GM23338 (cell line): ENCODE data around the gene PTH2. TPM values are rescaled to one million over a fixed set of nuclear protein-coding genes. Genes with fewer than 3 reads are reported as not detected.

ENCODE experiments used
- ATAC-seq: fragments of 200-7000 bp; cut with Tn5 transposase; 3 replicates; pipeline ENCODE4 v1.9.1; 2020
- DNase-seq: peaks from one replicate; pipeline ENCODE4 v3.0.0-alpha.2; 2015; ENCODE audit warnings: low spot score
- H2AFZ ChIP-seq: fragments of 200-600 bp; sonication (generic); 2 replicates; pipeline ENCODE4 v1.8.0; 2016; ENCODE audit warnings: antibody characterized with exemption, mild to moderate bottlenecking, moderate library complexity
- H3F3A ChIP-seq: fragments of 200-600 bp; sonication (generic); replicated peaks from 2 replicates; pipeline ENCODE4 v1.8.0; 2017; ENCODE audit warnings: antibody characterized with exemption, mixed run types, low read depth
- H3K27ac ChIP-seq: fragments of 200-600 bp; sonication (generic); 2 replicates; pipeline ENCODE4 v1.6.1; 2016; ENCODE audit warnings: low read depth
- H3K27me3 ChIP-seq: fragments of 200-600 bp; sonication (generic); 2 replicates; pipeline ENCODE4 v1.8.0; 2016; ENCODE audit warnings: mild to moderate bottlenecking, mixed run types, moderate library complexity; ENCODE audit not compliant: insufficient read depth
- H3K36me3 ChIP-seq: fragments of 200-600 bp; sonication (generic); 2 replicates; pipeline ENCODE4 v1.8.0; 2016; ENCODE audit warnings: mild to moderate bottlenecking; ENCODE audit not compliant: insufficient read depth
- H3K4me1 ChIP-seq: fragments of 200-600 bp; sonication (generic); 2 replicates; pipeline ENCODE4 v1.8.0; 2016; ENCODE audit warnings: mild to moderate bottlenecking, moderate library complexity; ENCODE audit not compliant: insufficient read depth
- H3K4me2 ChIP-seq: fragments of 200-600 bp; sonication (generic); 2 replicates; pipeline ENCODE4 v1.7.1; 2017; ENCODE audit warnings: mixed run types
- H3K4me3 ChIP-seq: fragments of 200-600 bp; sonication (generic); 2 replicates; pipeline ENCODE4 v1.6.1; 2016; ENCODE audit warnings: mixed run types
- H3K79me2 ChIP-seq: fragments of 200-600 bp; sonication (generic); replicated peaks from 2 replicates; pipeline ENCODE4 v1.8.0; 2017; ENCODE audit warnings: mild to moderate bottlenecking; ENCODE audit not compliant: insufficient read depth
- H3K9me2 ChIP-seq: fragments of 200-600 bp; sonication (generic); 2 replicates; pipeline ENCODE4 v1.8.0; 2017; ENCODE audit not compliant: insufficient read depth
- H4K20me1 ChIP-seq: fragments of 200-600 bp; sonication (generic); replicated peaks from 2 replicates; pipeline ENCODE4 v1.8.0; 2017; ENCODE audit warnings: mild to moderate bottlenecking; ENCODE audit not compliant: insufficient read depth
- H3K27ac Mint-ChIP-seq: 2 replicates; pipeline ENCODE4 v1.8.0; 2020; ENCODE audit warnings: inconsistent platforms, mild to moderate bottlenecking, moderate library complexity, mixed read lengths
- H3K27me3 Mint-ChIP-seq: 3 replicates; pipeline ENCODE4 v1.8.0; 2022; ENCODE audit warnings: low read depth, mild to moderate bottlenecking, moderate library complexity, mixed read lengths, inconsistent platforms; ENCODE audit not compliant: insufficient read depth, poor library complexity
- H3K36me3 Mint-ChIP-seq: 3 replicates; pipeline ENCODE4 v1.8.0; 2021; ENCODE audit warnings: low read depth, mild to moderate bottlenecking, inconsistent platforms, moderate library complexity, mixed read lengths
- H3K4me1 Mint-ChIP-seq: 3 replicates; pipeline ENCODE4 v1.8.0; 2020; ENCODE audit warnings: mild to moderate bottlenecking, inconsistent platforms, mixed read lengths
- H3K4me3 Mint-ChIP-seq: 3 replicates; pipeline ENCODE4 v1.8.0; 2021; ENCODE audit warnings: moderate library complexity, mild to moderate bottlenecking, inconsistent platforms, mixed read lengths
- H3K9me3 Mint-ChIP-seq: 3 replicates; pipeline ENCODE4 v1.8.0; 2020; ENCODE audit warnings: moderate library complexity, mild to moderate bottlenecking, inconsistent platforms, mixed read lengths
- CREB1 ChIP-seq: fragments of 250-450 bp; sonication (Bioruptor Pico); IDR thresholded peaks from 2 replicates; pipeline ENCODE4 v1.5.0; 2020; ENCODE audit warnings: low read depth, mild to moderate bottlenecking, moderate library complexity
- CTCF ChIP-seq, 2 experiments: fragments of 200-600 bp in 1 of 2; sonication (generic) in 1 of 2; conservative IDR thresholded peaks; 2 replicates each; pipeline versions ENCODE4 v1.5.1 to v1.6.1; 2016 to 2017; ENCODE audit warnings: antibody characterized with exemption in 2 of 2, low read depth in 2 of 2, mild to moderate bottlenecking in 2 of 2, moderate library complexity in 1 of 2
- EZH2 ChIP-seq: fragments of 200-600 bp; sonication (generic); IDR thresholded peaks from one replicate; pipeline ENCODE4 v1.8.0; 2017; ENCODE audit warnings: antibody characterized with exemption, mild to moderate bottlenecking, low read depth; ENCODE audit not compliant: unreplicated experiment
- EZH2phosphoT487 ChIP-seq: fragments of 200-600 bp; sonication (generic); IDR thresholded peaks from one replicate; pipeline ENCODE4 v1.8.1; 2018; ENCODE audit warnings: antibody characterized with exemption; ENCODE audit not compliant: unreplicated experiment
- JUNB ChIP-seq: IDR thresholded peaks from one replicate; pipeline ENCODE4 v1.6.1; 2016; ENCODE audit warnings: antibody characterized with exemption; ENCODE audit not compliant: unreplicated experiment
- NANOG ChIP-seq: IDR thresholded peaks from 2 replicates; pipeline ENCODE4 v1.6.1; 2016; ENCODE audit warnings: antibody characterized with exemption, borderline replicate concordance
- POLR2AphosphoS5 ChIP-seq: IDR thresholded peaks from 2 replicates; pipeline ENCODE4 v1.6.1; 2016; ENCODE audit warnings: antibody characterized with exemption, low read depth
- STAT1 ChIP-seq: IDR thresholded peaks from one replicate; pipeline ENCODE4 v1.6.1; 2016; ENCODE audit warnings: antibody characterized with exemption; ENCODE audit not compliant: unreplicated experiment
- ZNF114 ChIP-seq: fragments of 250-450 bp; sonication (Bioruptor Pico); IDR thresholded peaks from 2 replicates; pipeline ENCODE4 v1.5.0; 2020; ENCODE audit warnings: mild to moderate bottlenecking, moderate library complexity
- ZNF331 ChIP-seq: fragments of 250-450 bp; sonication (Bioruptor Pico); IDR thresholded peaks from 2 replicates; pipeline ENCODE4 v1.5.0; 2020; ENCODE audit warnings: low read depth, mild to moderate bottlenecking, moderate library complexity
- polyA plus RNA-seq: library from polyadenylated mRNA; unstranded; fragments of >200 nt; fragmentation: Nextera tagmentation; extraction: Ambion mirVana; gene quantifications from 2 replicates; pipeline ENCODE4 v1.2.1, GENCODE V29; 2016
- total RNA-seq: library from RNA; depleted of rRNA; stranded (reverse); fragments of >200 nt; shearing (Covaris generic); gene quantifications from 2 replicates; pipeline ENCODE4 v1.2.3, GENCODE V29; 2014
- TF ChIP-seq, protein P1 (sequence below): fragments of 250-450 bp; sonication (Bioruptor Pico); IDR thresholded peaks from 2 replicates; pipeline ENCODE4 v1.5.0; 2020; ENCODE audit warnings: mild to moderate bottlenecking, moderate library complexity
- TF ChIP-seq, protein P2 (sequence below): IDR thresholded peaks from 2 replicates; pipeline ENCODE4 v1.6.1; 2016; ENCODE audit warnings: antibody characterized with exemption

Gene PTH2
- total and polyA plus RNA-seq, 2 experiments from 2014 or later: 1.6 TPM; not detected in 1

DNA sequence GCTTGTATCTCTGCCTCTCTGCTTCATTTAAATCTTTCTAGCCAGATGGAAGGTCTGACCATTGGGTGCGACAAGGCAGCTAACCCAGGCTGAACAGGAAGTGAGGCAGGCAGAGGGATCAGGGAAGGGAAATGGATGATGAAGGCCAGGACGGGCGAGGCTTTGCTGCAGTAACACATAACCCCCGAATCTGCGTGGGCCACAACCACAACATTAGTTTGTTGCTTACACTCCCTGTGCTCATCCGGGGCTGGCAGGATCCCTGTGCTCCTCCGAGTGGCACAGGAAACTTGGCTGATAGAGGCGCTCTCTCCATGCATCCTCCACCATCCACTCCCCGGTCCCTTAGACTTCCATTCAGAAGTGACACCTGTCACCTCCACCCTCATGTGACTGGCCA is 49.7 kb upstream of the PTH2 start (continued):
- TF ChIP-seq, protein P1, sequence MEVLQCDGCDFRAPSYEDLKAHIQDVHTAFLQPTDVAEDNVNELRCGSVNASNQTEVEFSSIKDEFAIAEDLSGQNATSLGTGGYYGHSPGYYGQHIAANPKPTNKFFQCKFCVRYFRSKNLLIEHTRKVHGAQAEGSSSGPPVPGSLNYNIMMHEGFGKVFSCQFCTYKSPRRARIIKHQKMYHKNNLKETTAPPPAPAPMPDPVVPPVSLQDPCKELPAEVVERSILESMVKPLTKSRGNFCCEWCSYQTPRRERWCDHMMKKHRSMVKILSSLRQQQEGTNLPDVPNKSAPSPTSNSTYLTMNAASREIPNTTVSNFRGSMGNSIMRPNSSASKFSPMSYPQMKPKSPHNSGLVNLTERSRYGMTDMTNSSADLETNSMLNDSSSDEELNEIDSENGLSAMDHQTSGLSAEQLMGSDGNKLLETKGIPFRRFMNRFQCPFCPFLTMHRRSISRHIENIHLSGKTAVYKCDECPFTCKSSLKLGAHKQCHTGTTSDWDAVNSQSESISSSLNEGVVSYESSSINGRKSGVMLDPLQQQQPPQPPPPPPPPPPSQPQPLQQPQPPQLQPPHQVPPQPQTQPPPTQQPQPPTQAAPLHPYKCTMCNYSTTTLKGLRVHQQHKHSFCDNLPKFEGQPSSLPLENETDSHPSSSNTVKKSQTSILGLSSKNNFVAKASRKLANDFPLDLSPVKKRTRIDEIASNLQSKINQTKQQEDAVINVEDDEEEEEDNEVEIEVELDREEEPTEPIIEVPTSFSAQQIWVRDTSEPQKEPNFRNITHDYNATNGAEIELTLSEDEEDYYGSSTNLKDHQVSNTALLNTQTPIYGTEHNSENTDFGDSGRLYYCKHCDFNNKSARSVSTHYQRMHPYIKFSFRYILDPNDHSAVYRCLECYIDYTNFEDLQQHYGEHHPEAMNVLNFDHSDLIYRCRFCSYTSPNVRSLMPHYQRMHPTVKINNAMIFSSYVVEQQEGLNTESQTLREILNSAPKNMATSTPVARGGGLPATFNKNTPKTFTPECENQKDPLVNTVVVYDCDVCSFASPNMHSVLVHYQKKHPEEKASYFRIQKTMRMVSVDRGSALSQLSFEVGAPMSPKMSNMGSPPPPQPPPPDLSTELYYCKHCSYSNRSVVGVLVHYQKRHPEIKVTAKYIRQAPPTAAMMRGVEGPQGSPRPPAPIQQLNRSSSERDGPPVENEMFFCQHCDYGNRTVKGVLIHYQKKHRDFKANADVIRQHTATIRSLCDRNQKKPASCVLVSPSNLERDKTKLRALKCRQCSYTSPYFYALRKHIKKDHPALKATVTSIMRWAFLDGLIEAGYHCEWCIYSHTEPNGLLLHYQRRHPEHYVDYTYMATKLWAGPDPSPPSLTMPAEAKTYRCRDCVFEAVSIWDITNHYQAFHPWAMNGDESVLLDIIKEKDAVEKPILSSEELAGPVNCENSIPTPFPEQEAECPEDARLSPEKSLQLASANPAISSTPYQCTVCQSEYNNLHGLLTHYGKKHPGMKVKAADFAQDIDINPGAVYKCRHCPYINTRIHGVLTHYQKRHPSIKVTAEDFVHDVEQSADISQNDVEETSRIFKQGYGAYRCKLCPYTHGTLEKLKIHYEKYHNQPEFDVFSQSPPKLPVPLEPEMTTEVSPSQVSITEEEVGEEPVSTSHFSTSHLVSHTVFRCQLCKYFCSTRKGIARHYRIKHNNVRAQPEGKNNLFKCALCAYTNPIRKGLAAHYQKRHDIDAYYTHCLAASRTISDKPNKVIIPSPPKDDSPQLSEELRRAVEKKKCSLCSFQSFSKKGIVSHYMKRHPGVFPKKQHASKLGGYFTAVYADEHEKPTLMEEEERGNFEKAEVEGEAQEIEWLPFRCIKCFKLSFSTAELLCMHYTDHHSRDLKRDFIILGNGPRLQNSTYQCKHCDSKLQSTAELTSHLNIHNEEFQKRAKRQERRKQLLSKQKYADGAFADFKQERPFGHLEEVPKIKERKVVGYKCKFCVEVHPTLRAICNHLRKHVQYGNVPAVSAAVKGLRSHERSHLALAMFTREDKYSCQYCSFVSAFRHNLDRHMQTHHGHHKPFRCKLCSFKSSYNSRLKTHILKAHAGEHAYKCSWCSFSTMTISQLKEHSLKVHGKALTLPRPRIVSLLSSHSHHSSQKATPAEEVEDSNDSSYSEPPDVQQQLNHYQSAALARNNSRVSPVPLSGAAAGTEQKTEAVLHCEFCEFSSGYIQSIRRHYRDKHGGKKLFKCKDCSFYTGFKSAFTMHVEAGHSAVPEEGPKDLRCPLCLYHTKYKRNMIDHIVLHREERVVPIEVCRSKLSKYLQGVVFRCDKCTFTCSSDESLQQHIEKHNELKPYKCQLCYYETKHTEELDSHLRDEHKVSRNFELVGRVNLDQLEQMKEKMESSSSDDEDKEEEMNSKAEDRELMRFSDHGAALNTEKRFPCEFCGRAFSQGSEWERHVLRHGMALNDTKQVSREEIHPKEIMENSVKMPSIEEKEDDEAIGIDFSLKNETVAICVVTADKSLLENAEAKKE: no peak

- TF ChIP-seq ZNF331 (CRISPR knock-in tag): no peak
- TF ChIP-seq, protein P2, sequence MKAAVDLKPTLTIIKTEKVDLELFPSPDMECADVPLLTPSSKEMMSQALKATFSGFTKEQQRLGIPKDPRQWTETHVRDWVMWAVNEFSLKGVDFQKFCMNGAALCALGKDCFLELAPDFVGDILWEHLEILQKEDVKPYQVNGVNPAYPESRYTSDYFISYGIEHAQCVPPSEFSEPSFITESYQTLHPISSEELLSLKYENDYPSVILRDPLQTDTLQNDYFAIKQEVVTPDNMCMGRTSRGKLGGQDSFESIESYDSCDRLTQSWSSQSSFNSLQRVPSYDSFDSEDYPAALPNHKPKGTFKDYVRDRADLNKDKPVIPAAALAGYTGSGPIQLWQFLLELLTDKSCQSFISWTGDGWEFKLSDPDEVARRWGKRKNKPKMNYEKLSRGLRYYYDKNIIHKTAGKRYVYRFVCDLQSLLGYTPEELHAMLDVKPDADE: no peak
- TF ChIP-seq CTCF (conservative IDR thresholded peaks at IDR 0.05; ENCODE audit: low read depth in 2 of 2): no peak
- TF ChIP-seq EZH2: no peak
- no peak for TF ChIP-seq STAT1
- no peak for TF ChIP-seq POLR2AphosphoS5
- TF ChIP-seq JUNB: no peak
- TF ChIP-seq ZNF114: no peak
- no peak for TF ChIP-seq CREB1 (CRISPR knock-in tag)
- TF ChIP-seq EZH2phosphoT487: no peak
- no peak for TF ChIP-seq NANOG
- peaks cover 21% of the 10 kb centered on the region for H3K36me3 Mint-ChIP-seq
- no peak for DNase-seq
Observed at GRCh38 chr19:49470615-49470978, 47.4 kb upstream of the PTH2 start.

More at GRCh38 chr19:49470615-49470978, 47.4 kb upstream of the PTH2 start:
- H3K36me3 ChIP-seq: no peaks in the 10 kb centered on the region
- no peaks in the 10 kb centered on the region; the same call in 1 of the 2 replicates for H4K20me1 ChIP-seq
- no peaks in the 10 kb centered on the region; the same call in 1 of the 2 replicates for H3K27me3 ChIP-seq
- no peaks in the 10 kb centered on the region for H3K9me3 Mint-ChIP-seq
- H3K4me2 ChIP-seq: no peak overlapping the region
- H3K27me3 Mint-ChIP-seq: peaks cover 14% of the 10 kb centered on the region
- H3F3A ChIP-seq: 0 out of 2 replicates have a peak, but pooled peaks cover 19% of the 10 kb centered on the region
- no peaks in the 10 kb centered on the region for H3K9me2 ChIP-seq
- no peak overlapping the region for H3K27ac Mint-ChIP-seq
- no peak overlapping the region for H2AFZ ChIP-seq
- no peak for ATAC-seq
- peak overlapping the region; percentile 32; the same call in 1 of the 2 replicates for H3K27ac ChIP-seq
- H3K4me3 ChIP-seq: no peak overlapping the region
- H3K4me3 Mint-ChIP-seq: no peak overlapping the region
- no peaks in the 10 kb centered on the region for H3K79me2 ChIP-seq
- H3K4me1 ChIP-seq: peaks cover 9% of the 10 kb centered on the region; the same call in 1 of the 2 replicates
- H3K4me1 Mint-ChIP-seq: peaks cover 12% of the 10 kb centered on the region
